ENCODE data around the gene GPN3. TPM values are rescaled to one million over a fixed set of nuclear protein-coding genes. Genes with fewer than 3 reads are reported as not detected.
A peak's percentile ranks its signal among the peaks of the same experiment; 100 is the strongest.

Gene GPN3
- total and polyA plus RNA-seq, 2 of the 13 experiments (the other 11 are each of a cell fraction or from before 2014, with no cell fraction given) = 28.7 to 29.5 TPM

DNA sequence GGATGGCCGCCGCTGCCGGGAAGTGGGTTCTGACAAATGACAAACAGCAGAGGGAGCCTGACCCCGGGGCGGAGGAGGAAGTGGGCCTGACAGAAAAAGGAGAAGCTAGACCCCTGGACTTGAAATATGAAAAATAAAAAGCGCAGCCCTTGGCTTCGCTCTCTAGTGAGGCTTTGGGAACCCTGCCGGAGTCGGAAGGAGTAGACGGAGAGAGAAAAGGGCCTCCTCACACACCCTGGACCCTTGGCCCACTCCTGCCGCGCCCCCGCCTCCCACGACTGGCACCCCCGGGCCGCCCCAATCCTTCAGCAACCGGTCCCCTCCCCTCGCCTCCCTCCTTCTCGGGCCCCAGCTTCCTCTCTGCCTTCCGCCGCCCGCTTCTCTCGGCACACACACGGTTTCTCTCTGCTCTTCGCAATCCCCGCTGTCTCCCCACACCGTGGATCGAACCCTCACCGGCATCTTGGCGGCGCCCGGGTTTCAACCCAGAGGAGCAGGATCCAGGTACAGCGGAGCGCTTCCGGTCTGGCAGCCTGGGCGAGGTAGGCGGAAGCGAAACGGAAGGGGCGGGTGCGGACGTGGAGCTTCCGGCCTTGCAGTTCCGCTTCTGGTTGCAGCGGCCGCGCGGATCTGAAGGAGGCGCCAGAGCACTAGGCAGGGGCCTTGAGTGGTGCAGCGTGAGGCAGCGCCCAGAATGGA lies 18.1 kb downstream of the GPN3 start, which contains the start of gene ARPC3 (continued):
- TF ChIP-seq ARID4A (CRISPR knock-in tag; IDR thresholded peaks at IDR 0.05; ENCODE audit: borderline replicate concordance) (peak; percentile 92), SRF (IDR thresholded peaks at IDR 0.05; ENCODE audit: low read depth, low read length) (no peak), ZNF20 (CRISPR knock-in tag; IDR thresholded peaks at IDR 0.05) (peak; percentile 65; the same call in 1 of the 2 replicates), ARID3A (IDR thresholded peaks at IDR 0.05; ENCODE audit: low read depth, low read length) (no peak), ZFP1 (CRISPR knock-in tag; IDR thresholded peaks at IDR 0.05) (no peak), NR2F1 (CRISPR knock-in tag; IDR thresholded peaks at IDR 0.05) (no peak), TCF7L2 (IDR thresholded peaks at IDR 0.05; ENCODE audit: low read depth, low read length) (no peak), POLR2A (IDR thresholded peaks at IDR 0.05; ENCODE audit: insufficient read depth in 1 of 2, low read depth in 2 of 2, low read length in 2 of 2) (peak; percentile 70 to 73), NFE2L1 (CRISPR knock-in tag; IDR thresholded peaks at IDR 0.05; ENCODE audit: borderline replicate concordance) (no peak), MAZ (IDR thresholded peaks at IDR 0.05; ENCODE audit: borderline replicate concordance, low read depth, low read length) (no peak; the same call in 1 of the 2 replicates), MAZ (CRISPR knock-in tag; IDR thresholded peaks at IDR 0.05; ENCODE audit: low read depth) (peak; percentile 82), ZNF296 (CRISPR knock-in tag; conservative IDR thresholded peaks at IDR 0.05) (no peak), IRF1 (CRISPR knock-in tag; IDR thresholded peaks at IDR 0.05; ENCODE audit: low read depth) (no peak), ZNF382 (CRISPR knock-in tag; IDR thresholded peaks at IDR 0.05; ENCODE audit: borderline replicate concordance) (no peak), ZNF597 (CRISPR knock-in tag; IDR thresholded peaks at IDR 0.05) (no peak)
- TF ChIP-seq, protein P1, sequence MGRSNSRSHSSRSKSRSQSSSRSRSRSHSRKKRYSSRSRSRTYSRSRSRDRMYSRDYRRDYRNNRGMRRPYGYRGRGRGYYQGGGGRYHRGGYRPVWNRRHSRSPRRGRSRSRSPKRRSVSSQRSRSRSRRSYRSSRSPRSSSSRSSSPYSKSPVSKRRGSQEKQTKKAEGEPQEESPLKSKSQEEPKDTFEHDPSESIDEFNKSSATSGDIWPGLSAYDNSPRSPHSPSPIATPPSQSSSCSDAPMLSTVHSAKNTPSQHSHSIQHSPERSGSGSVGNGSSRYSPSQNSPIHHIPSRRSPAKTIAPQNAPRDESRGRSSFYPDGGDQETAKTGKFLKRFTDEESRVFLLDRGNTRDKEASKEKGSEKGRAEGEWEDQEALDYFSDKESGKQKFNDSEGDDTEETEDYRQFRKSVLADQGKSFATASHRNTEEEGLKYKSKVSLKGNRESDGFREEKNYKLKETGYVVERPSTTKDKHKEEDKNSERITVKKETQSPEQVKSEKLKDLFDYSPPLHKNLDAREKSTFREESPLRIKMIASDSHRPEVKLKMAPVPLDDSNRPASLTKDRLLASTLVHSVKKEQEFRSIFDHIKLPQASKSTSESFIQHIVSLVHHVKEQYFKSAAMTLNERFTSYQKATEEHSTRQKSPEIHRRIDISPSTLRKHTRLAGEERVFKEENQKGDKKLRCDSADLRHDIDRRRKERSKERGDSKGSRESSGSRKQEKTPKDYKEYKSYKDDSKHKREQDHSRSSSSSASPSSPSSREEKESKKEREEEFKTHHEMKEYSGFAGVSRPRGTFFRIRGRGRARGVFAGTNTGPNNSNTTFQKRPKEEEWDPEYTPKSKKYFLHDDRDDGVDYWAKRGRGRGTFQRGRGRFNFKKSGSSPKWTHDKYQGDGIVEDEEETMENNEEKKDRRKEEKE (IDR thresholded peaks at IDR 0.05) = no peak
- TF ChIP-seq, protein P2, sequence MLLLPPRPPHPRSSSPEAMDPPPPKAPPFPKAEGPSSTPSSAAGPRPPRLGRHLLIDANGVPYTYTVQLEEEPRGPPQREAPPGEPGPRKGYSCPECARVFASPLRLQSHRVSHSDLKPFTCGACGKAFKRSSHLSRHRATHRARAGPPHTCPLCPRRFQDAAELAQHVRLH (CRISPR knock-in tag; IDR thresholded peaks at IDR 0.05; ENCODE audit: borderline replicate concordance, low read depth) = no peak; the same call in 1 of the 2 replicates

Data from HepG2 (cell line).